HG02840 (cell line): ENCODE data around the gene CACNG7.
"Not testable (repeated sequence)": the region's sequence is repeated elsewhere in the genome, so short reads cannot be mapped to it uniquely, and the experiment has no call there.

Source experiments
- ATAC-seq: cut with Tn5 transposase; IDR thresholded peaks from one replicate; pipeline ENCODE4 v1.9.1; 2021; ENCODE audit warnings: mild to moderate bottlenecking, moderate library complexity, moderate number of reproducible peaks; ENCODE audit not compliant: unreplicated experiment, low FRiP score

The CACNG7 gene, protein sequence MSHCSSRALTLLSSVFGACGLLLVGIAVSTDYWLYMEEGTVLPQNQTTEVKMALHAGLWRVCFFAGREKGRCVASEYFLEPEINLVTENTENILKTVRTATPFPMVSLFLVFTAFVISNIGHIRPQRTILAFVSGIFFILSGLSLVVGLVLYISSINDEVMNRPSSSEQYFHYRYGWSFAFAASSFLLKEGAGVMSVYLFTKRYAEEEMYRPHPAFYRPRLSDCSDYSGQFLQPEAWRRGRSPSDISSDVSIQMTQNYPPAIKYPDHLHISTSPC

DNA sequence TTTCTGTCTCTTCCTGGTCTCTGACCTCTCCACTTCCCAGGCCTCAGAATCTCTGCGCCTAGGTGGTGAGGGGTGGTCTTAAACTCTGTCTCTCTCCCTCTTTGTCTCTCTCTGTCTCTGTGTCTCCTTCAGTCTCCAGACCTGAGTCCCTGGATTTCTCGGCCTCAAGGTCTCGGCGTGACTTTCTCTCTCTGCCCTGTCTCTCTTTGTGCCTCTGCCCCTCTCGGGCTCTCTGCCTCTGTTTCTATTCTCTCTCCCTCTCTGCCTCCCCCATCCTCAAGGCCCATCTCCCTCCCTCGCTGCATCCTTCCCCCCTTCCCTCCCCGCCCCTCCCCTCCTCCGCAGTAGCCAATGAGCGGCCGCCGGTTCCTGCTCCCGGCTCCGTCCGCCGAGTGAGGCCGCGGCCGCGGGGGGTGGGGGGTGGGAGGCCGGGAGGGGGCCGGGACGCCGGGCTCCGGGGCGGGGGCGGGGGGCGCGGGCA is at the start of gene CACNG7:
Gene CACNG7, plus strand, starts transcription at position 344 of the 481 bp plus-strand sequence. CDS start 3,554 bp downstream, outside the sequence.
- ATAC-seq, result no peak

DNA sequence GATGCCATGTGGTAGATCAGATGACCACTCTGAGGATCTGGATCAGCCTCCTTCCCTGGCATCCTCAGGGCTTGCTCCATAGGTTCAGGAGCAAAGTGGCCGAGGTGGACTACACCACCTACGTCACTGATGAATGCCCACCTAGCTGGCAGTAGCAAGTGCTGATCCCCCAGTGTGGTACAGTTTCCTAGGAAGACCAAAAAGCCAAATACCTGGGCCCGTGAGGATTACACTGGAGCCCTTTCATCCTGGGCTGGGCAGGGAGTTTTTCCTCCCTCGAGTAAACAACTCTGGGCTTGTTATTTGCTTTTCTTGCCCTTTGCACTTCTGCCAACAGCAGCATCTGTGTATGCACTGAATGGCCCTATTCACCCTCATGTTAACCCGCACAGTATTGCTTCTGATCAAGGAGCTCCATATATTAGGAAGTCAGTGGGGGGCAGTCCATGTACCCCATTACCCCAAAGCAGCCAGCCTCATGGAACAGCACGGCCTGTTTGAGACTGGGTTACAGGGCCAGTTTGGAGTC is 44.7 kb upstream of the CACNG7 start:
- ATAC-seq, result no peak

DNA sequence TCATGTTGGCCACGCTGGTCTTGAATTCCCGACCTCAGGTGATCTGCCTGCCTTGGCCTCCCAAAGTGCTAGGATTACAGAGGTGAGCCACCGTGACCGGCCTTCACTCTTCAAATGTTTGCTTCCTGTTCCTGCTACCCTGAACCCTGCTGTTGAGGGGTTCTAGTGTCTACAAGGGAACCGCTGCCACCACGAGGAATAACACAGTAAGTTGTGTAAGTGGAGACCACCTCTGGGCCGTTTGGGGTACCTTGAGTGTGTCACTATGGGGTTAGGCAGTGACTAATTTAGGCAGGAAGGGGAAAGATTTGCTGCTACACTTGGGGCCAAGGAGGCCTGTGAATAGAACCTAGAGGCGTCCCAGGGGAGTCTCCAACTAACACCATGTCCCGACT is 43.6 kb upstream of the CACNG7 start:
- no peak for ATAC-seq

DNA sequence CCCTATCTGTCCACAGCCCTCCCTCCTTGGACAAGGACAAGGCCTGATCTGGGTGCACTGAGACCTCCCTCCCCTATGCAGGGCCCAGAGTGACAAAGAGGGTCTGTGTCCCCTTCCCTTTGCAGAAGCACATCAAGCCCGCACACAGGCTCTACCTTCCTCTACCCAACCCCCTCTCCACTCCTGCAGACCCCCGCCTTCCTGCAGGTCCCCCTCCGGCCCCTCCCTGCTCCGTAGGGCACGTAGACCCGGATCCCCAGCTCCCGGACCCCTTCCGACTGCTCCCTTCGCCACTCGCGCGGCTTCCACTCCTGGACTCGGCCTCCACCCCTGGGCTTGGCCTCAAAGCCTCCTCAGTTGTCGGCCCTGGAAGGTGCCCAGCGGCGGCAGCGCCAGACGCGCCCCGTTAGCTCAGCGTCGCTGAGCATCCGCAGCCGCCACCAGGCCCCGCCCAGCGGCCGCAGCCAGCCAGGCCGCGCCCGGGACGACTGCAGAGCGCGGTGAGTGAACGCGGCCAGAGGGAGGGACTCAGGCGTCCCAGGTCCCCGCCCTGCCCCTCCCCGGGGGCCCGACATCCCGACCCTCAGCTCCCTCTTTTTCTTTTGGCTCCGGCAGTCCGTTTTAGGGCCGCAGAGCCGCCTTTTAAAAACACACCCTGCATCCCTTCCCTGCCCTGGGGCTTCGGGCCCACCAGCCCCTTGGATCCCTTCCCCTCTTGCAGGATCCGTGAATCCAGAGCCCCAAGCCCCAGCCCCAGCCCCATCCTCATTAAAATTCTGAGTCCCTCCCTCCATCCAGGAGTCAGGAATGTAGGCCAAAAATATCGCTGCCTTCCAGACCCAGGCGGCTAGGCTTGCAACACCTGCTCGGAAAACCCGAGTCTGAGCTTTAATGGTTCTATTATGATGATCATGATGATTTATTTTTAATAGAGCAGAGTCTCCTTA is 42.9 kb upstream of the CACNG7 start:
- ATAC-seq, result no peak

DNA sequence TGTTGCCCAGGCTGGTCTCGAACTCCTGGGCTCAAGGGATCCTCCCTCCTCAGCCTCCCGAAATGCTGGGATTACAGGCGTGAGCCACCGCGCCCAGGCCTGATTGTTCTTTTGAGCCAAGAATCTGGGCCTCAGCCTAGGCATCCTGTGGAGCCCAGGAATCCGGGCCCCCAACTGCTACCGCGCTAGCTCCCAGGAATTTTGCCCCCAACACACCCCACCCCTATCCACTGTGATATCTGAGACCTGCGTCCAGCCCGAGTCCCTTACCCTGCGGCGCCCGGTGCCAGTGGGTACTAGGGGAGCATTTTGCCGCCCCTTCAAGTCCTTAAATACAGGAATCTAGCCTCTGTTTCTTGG is 42.2 kb upstream of the CACNG7 start:
- no peak for ATAC-seq

DNA sequence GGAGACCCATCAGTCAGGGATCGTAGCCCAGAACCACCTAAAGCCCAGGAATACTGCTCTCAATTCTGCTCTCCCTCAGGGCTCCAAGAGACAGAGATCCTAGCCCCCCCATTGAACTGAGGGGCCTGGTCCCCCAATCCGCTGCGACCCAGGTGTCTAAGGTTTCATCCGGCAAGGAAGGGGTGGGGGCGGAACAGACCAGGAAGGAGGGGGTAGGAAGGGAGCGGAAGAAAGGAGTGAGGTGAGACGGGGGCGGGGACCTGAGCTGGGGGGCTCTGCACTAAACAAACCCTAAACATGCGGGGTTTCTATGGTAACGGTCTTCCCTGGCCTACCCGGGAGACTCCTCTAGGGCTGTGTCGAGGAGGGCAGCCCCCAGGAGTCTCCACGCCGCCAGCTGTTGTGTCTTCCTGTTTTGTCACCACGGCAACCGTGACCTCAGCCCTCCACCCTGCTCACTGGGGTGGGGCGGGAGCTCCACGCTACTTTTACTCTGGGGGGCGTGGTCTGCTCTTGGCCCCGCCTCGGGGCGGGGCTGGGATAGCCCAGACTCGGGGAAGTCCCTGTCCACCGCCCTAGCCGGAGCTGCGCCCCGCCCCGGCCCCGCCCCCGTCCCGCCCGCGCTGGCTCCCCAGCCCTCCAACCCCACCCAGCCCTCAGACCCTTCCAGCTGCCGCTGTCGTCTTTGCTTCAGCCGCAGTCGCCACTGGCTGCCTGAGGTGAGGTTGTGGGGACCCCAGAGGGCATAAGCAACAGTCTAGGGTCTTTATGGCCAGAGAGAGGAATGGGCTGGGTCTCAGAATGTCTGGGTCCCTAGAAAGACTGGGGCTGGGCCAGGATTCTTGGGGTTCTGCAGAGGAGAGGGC is 41.6 kb upstream of the CACNG7 start, which contains the start of gene MYADM:
Gene MYADM, plus strand, starts transcription at position 659 of the 866 bp plus-strand sequence. CDS start 5,647 bp downstream, outside the sequence.
- ATAC-seq, result peak; percentile 59

DNA sequence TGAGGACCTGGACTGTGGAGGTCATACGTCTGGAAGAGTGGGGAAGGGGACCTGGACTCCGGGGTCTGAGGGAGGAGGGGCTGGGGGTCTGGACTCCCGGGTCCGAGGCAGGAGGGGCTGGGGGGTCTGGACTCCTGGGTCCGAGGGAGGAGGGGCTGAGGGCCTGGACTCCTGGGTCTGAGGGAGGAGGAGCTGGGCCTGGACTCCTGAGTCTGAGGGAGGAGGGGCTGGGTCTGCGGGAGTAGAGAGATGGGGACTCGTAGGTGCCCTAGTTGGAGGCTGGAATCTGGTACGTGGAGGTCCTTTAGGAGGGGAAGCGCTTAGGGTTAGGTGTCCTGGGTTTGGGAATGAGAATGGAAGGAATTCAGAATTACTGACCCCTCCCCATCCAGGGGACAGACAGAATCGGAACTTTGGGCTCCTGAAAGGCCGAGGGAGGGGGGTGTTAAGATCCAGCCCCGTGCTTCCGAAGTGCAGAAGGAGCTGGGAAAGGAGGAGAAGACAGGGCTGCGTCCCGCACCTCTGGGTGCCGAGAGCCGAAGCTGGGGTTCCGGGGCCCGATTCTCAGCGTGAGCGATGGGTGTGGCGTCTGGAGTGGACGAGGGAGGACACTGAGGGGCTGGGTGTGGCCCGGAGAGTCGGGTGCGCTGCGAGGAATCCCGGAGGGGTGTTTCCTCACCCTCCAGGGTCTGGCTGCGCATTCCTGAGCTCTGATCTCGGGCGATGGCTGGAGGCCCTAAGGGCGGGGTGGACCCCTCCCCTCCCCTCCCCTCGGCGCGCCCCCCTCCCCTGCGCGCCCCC is 40.8 kb upstream of the CACNG7 start:
- no peak for ATAC-seq

DNA sequence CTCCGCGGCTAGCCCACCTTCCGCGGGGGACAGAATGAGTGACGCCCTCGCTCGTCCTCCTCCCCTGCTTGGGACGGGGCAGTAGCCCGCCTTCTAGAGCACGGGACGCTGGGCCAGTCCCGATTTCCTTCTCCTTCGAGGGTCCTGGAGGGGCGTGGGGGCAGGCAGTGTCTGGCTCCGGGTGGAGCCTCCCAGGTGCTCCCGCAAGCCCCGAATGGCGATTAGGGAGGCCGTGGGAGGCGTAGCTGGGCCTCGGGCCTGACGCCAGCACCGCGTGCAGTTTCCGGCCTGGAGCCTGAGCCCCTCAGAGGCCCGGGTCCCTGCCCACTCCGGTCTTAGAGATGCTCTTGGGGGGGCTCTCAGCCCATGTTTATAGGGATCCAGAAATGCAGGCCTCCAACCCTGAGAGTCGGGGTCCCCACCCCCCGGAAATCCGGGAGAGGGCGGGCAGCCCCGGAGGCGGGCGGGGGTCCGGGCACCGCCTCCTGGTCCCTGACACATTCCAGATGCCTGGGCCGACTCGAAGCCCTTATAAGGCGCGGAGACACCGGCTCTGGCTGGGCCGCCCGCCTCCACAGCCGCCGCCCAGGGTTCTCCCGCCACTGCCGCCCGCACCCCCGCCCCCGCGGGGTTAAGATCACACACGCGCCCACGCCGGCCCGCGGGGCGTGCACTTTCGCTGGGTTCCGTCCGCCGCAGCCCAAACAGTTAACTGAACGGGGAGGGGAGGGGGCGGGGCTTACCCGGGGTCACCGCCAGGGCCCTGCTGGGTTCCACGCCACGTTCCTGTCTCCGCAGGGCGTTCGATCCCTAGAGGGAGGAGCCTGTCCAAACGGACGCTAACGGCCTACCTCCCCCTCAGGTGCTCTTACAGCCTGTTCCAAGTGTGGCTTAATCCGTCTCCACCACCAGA is 39.9 kb upstream of the CACNG7 start:
- no peak for ATAC-seq

DNA sequence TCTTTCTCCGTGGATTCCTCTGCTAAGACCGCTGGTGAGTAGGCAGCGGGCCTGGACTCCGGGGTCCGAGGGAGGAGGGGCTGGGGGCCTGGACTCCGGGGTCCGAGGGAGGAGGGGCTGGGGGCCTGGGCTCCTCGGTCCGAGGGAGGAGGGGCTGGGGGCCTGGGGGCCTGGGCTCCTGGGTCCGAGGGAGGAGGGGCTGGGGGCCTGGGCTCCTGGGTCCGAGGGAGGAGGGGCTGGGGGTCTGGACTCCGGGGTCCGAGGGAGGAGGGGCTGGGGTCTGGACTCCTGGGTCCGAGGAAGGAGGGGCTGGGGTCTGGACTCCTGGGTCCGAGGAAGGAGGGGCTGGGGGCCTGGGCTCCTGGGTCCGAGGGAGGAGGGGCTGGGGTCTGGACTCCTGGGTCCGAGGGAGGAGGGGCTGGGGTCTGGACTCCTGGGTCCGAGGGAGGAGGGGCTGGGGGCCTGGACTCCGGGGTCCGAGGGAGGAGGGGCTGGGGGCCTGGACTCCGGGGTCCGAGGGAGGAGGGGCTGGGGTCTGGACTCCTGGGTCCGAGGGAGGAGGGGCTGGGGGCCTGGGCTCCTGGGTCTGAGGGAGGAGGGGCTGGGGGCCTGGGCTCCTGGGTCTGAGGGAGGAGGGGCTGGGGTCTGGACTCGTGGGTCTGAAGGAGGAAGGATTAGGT is 39.1 kb upstream of the CACNG7 start:
- not testable (repeated sequence) for ATAC-seq

DNA sequence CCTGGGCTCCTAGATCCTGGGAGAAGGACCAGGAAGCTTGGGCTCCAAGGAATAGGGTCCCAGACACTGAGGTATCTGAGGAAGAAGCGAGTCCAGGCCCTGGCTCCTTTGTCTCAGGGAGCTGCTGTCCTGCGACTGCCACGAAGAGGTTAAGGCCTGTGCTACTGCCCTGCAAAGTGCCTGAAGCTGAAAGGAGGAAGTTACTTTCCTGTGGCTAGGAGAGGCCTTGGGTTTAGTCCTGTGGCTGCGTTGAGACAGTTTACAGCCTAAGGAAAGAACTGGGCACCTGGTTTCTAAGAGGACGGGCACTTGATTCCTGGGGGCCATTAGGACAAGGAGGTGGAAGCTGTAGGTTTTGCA is 38.6 kb upstream of the CACNG7 start:
- ATAC-seq, result no peak

DNA sequence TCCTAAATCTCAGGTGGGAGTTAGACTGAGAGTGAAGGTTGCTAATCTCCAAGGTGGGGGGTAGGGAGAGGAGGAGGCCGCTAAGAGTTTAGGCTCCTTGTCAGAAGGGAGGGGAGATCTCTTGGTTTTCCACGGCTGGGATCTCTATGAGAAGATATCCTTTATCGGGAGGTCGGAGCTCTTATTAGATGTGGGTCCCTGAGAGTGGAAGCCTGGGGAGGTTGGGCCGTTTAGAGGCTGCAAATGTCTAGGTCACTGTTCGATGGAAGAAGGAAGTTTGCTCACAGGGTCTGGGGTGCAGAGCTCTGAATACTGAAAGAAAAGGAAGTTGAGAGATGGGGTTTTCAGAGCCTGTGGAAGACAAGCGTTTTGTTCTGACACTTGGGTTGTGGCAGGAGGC is 37.6 kb upstream of the CACNG7 start:
- no peak for ATAC-seq

DNA sequence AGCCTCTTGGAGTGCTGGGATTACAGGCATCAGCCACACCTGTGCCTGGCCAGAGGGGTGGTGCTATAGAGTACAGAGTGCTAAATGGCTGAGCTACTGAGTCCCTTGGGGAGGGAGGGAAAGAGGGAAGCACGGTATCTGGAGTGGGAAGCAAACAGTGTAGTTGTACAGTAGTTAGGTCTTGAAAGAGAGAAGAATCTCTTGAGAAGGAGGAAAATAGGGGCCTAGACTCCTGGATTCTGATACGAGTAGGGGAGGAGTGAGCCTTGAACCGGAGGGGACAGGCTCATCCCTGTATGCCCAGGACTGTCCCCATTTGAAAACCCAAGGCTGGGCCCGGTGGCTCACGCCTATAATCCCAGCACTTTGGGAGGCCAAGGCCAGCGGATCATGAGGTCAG is 36.3 kb upstream of the CACNG7 start:
- ATAC-seq, result no peak

DNA sequence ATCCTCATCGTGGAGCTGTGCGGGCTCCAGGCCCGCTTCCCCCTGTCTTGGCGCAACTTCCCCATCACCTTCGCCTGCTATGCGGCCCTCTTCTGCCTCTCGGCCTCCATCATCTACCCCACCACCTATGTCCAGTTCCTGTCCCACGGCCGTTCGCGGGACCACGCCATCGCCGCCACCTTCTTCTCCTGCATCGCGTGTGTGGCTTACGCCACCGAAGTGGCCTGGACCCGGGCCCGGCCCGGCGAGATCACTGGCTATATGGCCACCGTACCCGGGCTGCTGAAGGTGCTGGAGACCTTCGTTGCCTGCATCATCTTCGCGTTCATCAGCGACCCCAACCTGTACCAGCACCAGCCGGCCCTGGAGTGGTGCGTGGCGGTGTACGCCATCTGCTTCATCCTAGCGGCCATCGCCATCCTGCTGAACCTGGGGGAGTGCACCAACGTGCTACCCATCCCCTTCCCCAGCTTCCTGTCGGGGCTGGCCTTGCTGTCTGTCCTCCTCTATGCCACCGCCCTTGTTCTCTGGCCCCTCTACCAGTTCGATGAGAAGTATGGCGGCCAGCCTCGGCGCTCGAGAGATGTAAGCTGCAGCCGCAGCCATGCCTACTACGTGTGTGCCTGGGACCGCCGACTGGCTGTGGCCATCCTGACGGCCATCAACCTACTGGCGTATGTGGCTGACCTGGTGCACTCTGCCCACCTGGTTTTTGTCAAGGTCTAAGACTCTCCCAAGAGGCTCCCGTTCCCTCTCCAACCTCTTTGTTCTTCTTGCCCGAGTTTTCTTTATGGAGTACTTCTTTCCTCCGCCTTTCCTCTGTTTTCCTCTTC is 35.1 kb upstream of the CACNG7 start:
- no peak for ATAC-seq

DNA sequence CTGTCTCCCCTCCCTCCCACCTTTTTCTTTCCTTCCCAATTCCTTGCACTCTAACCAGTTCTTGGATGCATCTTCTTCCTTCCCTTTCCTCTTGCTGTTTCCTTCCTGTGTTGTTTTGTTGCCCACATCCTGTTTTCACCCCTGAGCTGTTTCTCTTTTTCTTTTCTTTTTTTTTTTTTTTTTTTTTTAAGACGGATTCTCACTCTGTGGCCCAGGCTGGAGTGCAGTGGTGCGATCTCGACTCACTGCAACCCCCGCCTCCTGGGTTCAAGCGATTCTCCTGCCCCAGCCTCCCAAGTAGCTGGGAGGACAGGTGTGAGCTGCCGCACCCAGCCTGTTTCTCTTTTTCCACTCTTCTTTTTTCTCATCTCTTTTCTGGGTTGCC is 34.5 kb upstream of the CACNG7 start:
- ATAC-seq, result no peak

DNA sequence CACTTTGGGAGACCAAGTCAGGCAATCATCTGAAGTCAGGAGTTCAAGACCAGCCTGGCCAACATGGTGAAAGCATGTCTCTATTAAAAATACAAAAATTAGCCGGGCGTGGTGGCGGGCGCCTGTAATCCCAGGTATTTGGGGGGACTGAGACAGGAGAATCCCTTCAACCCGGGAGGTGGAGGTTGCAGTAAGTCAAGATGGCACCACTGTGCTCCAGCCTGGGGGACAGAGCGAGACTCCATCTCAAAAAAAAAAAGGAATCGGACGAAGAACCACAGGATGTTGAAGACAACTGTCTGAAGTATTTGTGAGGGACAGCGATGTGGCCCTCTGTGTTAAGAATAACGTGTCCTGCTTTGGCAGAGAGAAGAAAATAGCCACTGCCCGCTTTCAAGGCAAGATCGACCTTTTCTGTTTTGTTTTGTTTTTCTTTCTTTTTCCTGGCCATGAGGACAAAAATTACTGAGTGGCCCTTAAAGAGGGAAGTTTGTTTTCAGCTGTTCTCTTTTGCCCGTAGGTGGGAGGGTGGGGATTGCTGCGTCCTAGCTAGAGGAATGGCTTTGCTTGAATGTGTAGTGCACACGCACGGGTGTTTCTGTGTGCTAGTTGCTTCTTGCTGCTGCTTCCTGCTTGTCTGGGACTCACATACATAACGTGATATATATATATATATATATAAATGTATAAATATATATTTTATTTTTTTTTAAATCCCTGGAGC is 33.3 kb upstream of the CACNG7 start:
- no peak for ATAC-seq

DNA sequence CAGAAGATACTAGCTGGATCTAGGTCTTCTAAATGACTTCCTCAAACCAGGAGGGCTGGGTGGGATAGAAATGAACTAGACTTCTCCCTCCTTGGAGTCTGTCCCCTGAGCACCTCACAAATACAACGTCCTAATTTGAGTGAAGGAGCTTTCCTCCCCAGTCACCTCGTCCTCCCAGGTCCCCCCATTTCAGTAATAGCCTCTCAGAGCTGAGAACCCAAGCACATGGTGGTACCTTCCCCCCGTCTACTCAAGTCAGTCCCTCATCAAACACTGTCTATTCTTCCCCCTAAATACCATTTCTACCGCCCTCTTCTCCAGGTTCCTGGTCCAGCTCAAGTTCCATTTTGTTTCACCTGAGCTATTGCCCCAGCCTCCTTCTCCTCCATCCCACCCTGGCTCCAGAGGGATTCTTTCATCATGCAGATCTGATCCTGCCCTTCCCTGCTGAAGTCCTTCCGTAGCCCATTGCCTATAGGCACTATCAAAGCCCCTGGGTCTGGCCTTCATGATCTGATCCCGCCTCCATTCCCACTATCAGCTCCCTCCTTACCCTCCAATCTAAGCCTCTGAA is 32.3 kb upstream of the CACNG7 start:
- ATAC-seq, result no peak
